HCT116 (cell line): ENCODE results near the gene GAMT. TPM values are rescaled to one million over a fixed set of nuclear protein-coding genes. Genes with fewer than 3 reads are reported as not detected.

Experiments
- ATAC-seq: fragments of 200-7000 bp; cut with Tn5 transposase; 2 replicates; pipeline ENCODE4 v1.9.1; 2020; ENCODE audit warnings: mild to moderate bottlenecking, moderate library complexity
- BruUV-seq: library from RNA; stranded (reverse); fragments of 400-500 nt; replicated peaks from 2 replicates; lab custom pipeline; 2021; lab: Mats Ljungman, UMichigan
- CTCF ChIA-PET: fragments of 300-600 bp; sonication (Branson Sonifier 250); formaldehyde crosslinking; loops from one replicate; lab custom pipeline; 2021; ENCODE audit warnings: antibody characterized with exemption; lab: Charles Lee
- POLR2A ChIA-PET: fragments of 300-600, 350-600 bp; sonication (Branson Sonifier 250); formaldehyde crosslinking; loops from one replicate; lab custom pipeline; 2021; ENCODE audit warnings: antibody characterized with exemption; lab: Charles Lee
- RAD21 ChIA-PET, 2 experiments: fragments of 300-600 bp; sonication (Branson Sonifier 250); formaldehyde crosslinking; loops; one replicate each; lab custom pipeline; 2023; ENCODE audit warnings: low total read pairs in 2 of 2; ENCODE audit not compliant: uncharacterized antibody in 2 of 2, unreplicated experiment in 2 of 2, low non-redundant PET in 1 of 2; lab: Charles Lee
- DNase-seq: peaks from one replicate; pipeline ENCODE4 v3.0.0-alpha.2; 2010; ENCODE audit warnings: low read depth, low spot score
- H2AFZ ChIP-seq: fragments of 200-600 bp; shearing (Covaris generic), sonication (generic); 2 replicates; pipeline ENCODE4 v1.6.1; 2017; ENCODE audit warnings: low read depth, mixed run types, mixed read lengths, antibody characterized with exemption, low read length; ENCODE audit not compliant: poor library complexity, severe bottlenecking
- H3K27ac ChIP-seq: 2 replicates; pipeline ENCODE4 v1.5.1; 2012; ENCODE audit warnings: low read depth, low read length
- H3K27me3 ChIP-seq: fragments of 200-600 bp; sonication (generic); 2 replicates; pipeline ENCODE4 v1.6.1; 2016; ENCODE audit warnings: mixed run types, low read length, mixed read lengths; ENCODE audit not compliant: insufficient read depth
- H3K36me3 ChIP-seq, 2 experiments: fragments of 200-500 bp in 1 of 2; fragments of 200-600 bp in 1 of 2; sonication (Bioruptor generic) in 1 of 2; sonication (generic) in 1 of 2; 2 replicates each; pipeline versions ENCODE4 v1.5.1 to v1.6.1; 2014 to 2016; ENCODE audit warnings: low read length in 2 of 2, inconsistent platforms in 1 of 2, mixed read lengths in 1 of 2, mixed run types in 1 of 2; ENCODE audit not compliant: insufficient read depth in 2 of 2, control insufficient read depth in 1 of 2
- H3K4me1 ChIP-seq, 2 experiments: fragments of 200-600 bp in 1 of 2; sonication (generic) in 1 of 2; 2 replicates each; pipeline versions ENCODE4 v1.5.1 to v1.6.1; 2012 to 2017; ENCODE audit warnings: low read length in 2 of 2, inconsistent platforms in 1 of 2, mild to moderate bottlenecking in 1 of 2, mixed read lengths in 1 of 2, mixed run types in 1 of 2, moderate library complexity in 1 of 2; ENCODE audit not compliant: insufficient read depth in 2 of 2, control insufficient read depth in 1 of 2
- H3K4me2 ChIP-seq: fragments of 200-600 bp; sonication (generic); 2 replicates; pipeline ENCODE4 v1.6.1; 2017; ENCODE audit warnings: mixed run types, low read length, mixed read lengths
- H3K4me3 ChIP-seq, 2 experiments: fragments of 200-600 bp in 1 of 2; sonication (generic) in 1 of 2; replicated peaks in 1 of 2; 2 replicates each; pipeline ENCODE4 v1.5.1; 2011 to 2016; ENCODE audit warnings: low read length in 2 of 2, control low read depth in 1 of 2, low read depth in 1 of 2, mild to moderate bottlenecking in 1 of 2, mixed read lengths in 1 of 2, mixed run types in 1 of 2
- H3K79me2 ChIP-seq: fragments of 200-600 bp; sonication (generic); 2 replicates; pipeline ENCODE4 v1.6.1; 2017; ENCODE audit warnings: mild to moderate bottlenecking, mixed run types, low read length, moderate library complexity, mixed read lengths; ENCODE audit not compliant: insufficient read depth
- H3K9ac ChIP-seq: fragments of 200-600 bp; sonication (generic); 2 replicates; pipeline ENCODE4 v1.6.1; 2016; ENCODE audit warnings: low read length, mixed read lengths
- H3K9me2 ChIP-seq: fragments of 200-600 bp; sonication (generic), shearing (Covaris generic); 2 replicates; pipeline ENCODE4 v1.6.1; 2017; ENCODE audit warnings: mixed run types, mild to moderate bottlenecking, moderate library complexity; ENCODE audit not compliant: insufficient read depth
- H3K9me3 ChIP-seq, 2 experiments: fragments of 200-500 bp in 1 of 2; fragments of 200-600 bp in 1 of 2; sonication (Bioruptor generic) in 1 of 2; sonication (generic) in 1 of 2; 2 replicates each; pipeline ENCODE4 v1.6.1; 2014 to 2017; ENCODE audit warnings: low read length in 2 of 2, mixed read lengths in 2 of 2, inconsistent platforms in 1 of 2, low read depth in 1 of 2, mild to moderate bottlenecking in 1 of 2, mixed run types in 1 of 2, moderate library complexity in 1 of 2; ENCODE audit not compliant: control insufficient read depth in 1 of 2, insufficient read depth in 1 of 2
- H4K20me1 ChIP-seq: fragments of 200-600 bp; sonication (generic), shearing (Covaris generic); 2 replicates; pipeline ENCODE4 v1.6.1; 2017; ENCODE audit warnings: mixed run types, mild to moderate bottlenecking, moderate library complexity; ENCODE audit not compliant: insufficient read depth
- CEBPB ChIP-seq: IDR thresholded peaks from 2 replicates; pipeline ENCODE4 v1.6.1; 2012; ENCODE audit warnings: low read depth
- CTCF ChIP-seq, 3 experiments: fragments of 200-600 bp in 1 of 3; sonication (generic) in 1 of 3; IDR thresholded peaks in 2 of 3; conservative IDR thresholded peaks in 1 of 3; 2 replicates each; pipeline ENCODE4 v1.5.1; 2012 to 2017; ENCODE audit warnings: low read depth in 2 of 3, low read length in 2 of 3, antibody characterized with exemption in 1 of 3, borderline replicate concordance in 1 of 3, control low read depth in 1 of 3, mild to moderate bottlenecking in 1 of 3, mixed read lengths in 1 of 3, mixed run types in 1 of 3, moderate library complexity in 1 of 3; ENCODE audit not compliant: insufficient read depth in 1 of 3
- EGR1 ChIP-seq: IDR thresholded peaks from 2 replicates; pipeline ENCODE4 v1.6.1; 2012; ENCODE audit warnings: low read depth
- EZH2phosphoT487 ChIP-seq: fragments of 200-600 bp; IDR thresholded peaks from 2 replicates; pipeline ENCODE4 v1.6.1; 2018; ENCODE audit warnings: antibody characterized with exemption, borderline replicate concordance
- FOSL1 ChIP-seq: IDR thresholded peaks from 2 replicates; pipeline ENCODE4 v1.6.1; 2012; ENCODE audit warnings: low read depth
- POLR2A ChIP-seq: IDR thresholded peaks from 2 replicates; pipeline ENCODE4 v1.7.0; 2011; ENCODE audit warnings: borderline replicate concordance; ENCODE audit not compliant: insufficient read depth, insufficient read length; ENCODE audit errors: extremely low read depth
- RAD21 ChIP-seq: IDR thresholded peaks from 2 replicates; pipeline ENCODE4 v1.6.1; 2012; ENCODE audit warnings: low read depth, mild to moderate bottlenecking
- SRF ChIP-seq: IDR thresholded peaks from 2 replicates; pipeline ENCODE4 v1.6.1; 2012; ENCODE audit warnings: low read depth
- TCF7L2 ChIP-seq: IDR thresholded peaks from 2 replicates; pipeline ENCODE4 v1.7.0; 2011; ENCODE audit warnings: borderline replicate concordance, inconsistent platforms; ENCODE audit not compliant: insufficient read depth, insufficient read length; ENCODE audit errors: extremely low read depth
- intact Hi-C: fragments of 100-400 bp; cut with micrococcal nuclease; formaldehyde crosslinking; loops from 2 replicates; pipeline ENCODE4 v1.10.0; 2022
- total RNA-seq: library from RNA; stranded (reverse); gene quantifications from one replicate; pipeline ENCODE4 v1.2.1, GENCODE V29; 2021; ENCODE audit not compliant: unreplicated experiment
- TF ChIP-seq, protein P1 (sequence below): IDR thresholded peaks from 2 replicates; pipeline ENCODE4 v1.6.1; 2011; ENCODE audit warnings: mild to moderate bottlenecking, low read length, moderate library complexity; ENCODE audit not compliant: insufficient replicate concordance; ENCODE audit errors: extremely low read depth

GAMT gene
- total RNA-seq, 1 experiment from 2014 or later: 102 TPM

DNA sequence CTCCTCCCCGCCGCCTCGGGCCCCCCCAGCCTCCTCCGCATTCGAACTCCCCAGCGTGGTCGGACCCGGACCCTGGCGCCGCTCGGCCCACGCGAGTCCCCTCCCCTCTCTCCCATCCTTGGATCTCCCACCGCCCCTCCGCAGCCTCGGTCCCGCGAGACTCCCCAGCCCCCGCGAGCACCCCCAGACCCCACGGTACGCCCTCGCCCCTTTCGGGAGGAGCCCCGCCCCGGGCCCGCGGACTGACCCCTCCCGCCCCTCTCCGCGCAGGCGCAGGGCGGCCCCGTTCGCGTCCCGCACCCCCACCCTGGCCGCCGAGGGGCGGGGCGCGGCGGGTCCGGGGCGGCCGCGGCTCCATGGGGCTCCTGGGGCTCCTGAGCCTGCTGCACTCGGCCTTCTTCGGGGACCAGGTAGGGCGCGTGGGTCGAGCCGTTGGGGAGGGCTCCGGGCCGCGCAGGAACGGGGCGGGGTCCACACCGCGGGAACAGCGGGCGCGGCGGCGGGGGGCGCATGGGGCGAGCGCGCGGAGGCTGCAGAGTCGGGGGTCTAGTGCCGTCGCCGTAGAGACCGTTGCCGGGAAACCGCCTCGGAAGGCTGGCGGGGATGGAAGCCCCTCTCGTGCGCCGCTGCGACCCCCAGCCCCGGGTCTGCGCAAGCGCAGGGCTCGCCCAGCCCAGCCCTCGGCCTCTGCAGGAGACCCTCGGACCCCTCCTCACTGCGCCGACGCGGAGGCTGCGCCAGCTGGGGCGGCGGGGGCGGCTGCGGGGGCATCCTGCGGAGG lies 44.8 kb upstream of the GAMT start:
- TF ChIP-seq SRF (no peak), FOSL1 (no peak), CTCF (IDR thresholded peaks at IDR 0.05 in 2 of 3, conservative IDR thresholded peaks at IDR 0.05 in 1 of 3; ENCODE audit: borderline replicate concordance in 1 of 3, insufficient read depth in 1 of 3, low read depth in 2 of 3, low read length in 2 of 3) (no peak), CEBPB (no peak), EZH2phosphoT487 (no peak), RAD21 (no peak), TCF7L2 (no peak), EGR1 (no peak), POLR2A (no peak)
- TF ChIP-seq, protein P1, sequence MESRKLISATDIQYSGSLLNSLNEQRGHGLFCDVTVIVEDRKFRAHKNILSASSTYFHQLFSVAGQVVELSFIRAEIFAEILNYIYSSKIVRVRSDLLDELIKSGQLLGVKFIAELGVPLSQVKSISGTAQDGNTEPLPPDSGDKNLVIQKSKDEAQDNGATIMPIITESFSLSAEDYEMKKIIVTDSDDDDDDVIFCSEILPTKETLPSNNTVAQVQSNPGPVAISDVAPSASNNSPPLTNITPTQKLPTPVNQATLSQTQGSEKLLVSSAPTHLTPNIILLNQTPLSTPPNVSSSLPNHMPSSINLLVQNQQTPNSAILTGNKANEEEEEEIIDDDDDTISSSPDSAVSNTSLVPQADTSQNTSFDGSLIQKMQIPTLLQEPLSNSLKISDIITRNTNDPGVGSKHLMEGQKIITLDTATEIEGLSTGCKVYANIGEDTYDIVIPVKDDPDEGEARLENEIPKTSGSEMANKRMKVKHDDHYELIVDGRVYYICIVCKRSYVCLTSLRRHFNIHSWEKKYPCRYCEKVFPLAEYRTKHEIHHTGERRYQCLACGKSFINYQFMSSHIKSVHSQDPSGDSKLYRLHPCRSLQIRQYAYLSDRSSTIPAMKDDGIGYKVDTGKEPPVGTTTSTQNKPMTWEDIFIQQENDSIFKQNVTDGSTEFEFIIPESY: no peak
- DNase-seq: no peak

More for the DNA sequence above, 44.8 kb upstream of the GAMT start:
- H3K4me2 ChIP-seq: peak overlapping the region; percentile 99
- no TSS peak for BruUV-seq
- RAD21 ChIA-PET: interaction anchor here in 1 of 2 experiments (0.6 to 1.3 kb wide), 2 partner anchors 10 to 167 kb away, joined by 3 to 4 read pairs; no protein-coding TSS in a partner anchor
- CTCF ChIA-PET: interaction anchor here (0.9 to 3.0 kb wide), 4 partner anchors 9 to 380 kb away, joined by 3 to 49 read pairs (median 4); no protein-coding TSS in a partner anchor
- peaks cover 37 to 58% of the 10 kb centered on the region in 2 experiments for H3K4me1 ChIP-seq
- peak; percentile 28 for ATAC-seq
- H3K9ac ChIP-seq: peak overlapping the region; percentile 71
- H3K36me3 ChIP-seq: peaks cover 3 to 12% of the 10 kb centered on the region in 2 experiments; a peak in 2 of 4 replicates
- H2AFZ ChIP-seq: no peak overlapping the region
- H3K27me3 ChIP-seq: no peaks in the 10 kb centered on the region; the same call in 1 of the 2 replicates
- H3K79me2 ChIP-seq: peaks cover 15% of the 10 kb centered on the region
- no peaks in the 10 kb centered on the region for H3K9me3 ChIP-seq
- H3K4me3 ChIP-seq: peak overlapping the region; percentile 48 to 62
- intact Hi-C loops: no loop called here
- peak overlapping the region; percentile 22; the same call in 1 of the 2 replicates for H3K27ac ChIP-seq
- POLR2A ChIA-PET: interaction anchor here (0.8 to 3.0 kb wide), 6 partner anchors 9 to 177 kb away, joined by 3 to 28 read pairs (median 3); partner anchors contain the start of gene REEP6
- H4K20me1 ChIP-seq: peaks cover 15% of the 10 kb centered on the region; the same call in 1 of the 2 replicates
- no peaks in the 10 kb centered on the region for H3K9me2 ChIP-seq
